Kidney capillary endothelial cell (primary cell): Measurements from ENCODE around the gene ADRA2A.
A peak's percentile ranks its signal among the peaks of the same experiment; 100 is the strongest.

ENCODE experiments used
- DNase-seq: peaks from one replicate; pipeline ENCODE4 v3.0.0-alpha.2; 2018; ENCODE audit warnings: low spot score

Gene ADRA2A

GRCh38 chr10:111083222-111084095 lies 6.6 kb downstream of the ADRA2A start:
- no peak for DNase-seq

GRCh38 chr10:111084366-111085255 lies 7.8 kb downstream of the ADRA2A start:
- no peak for DNase-seq

GRCh38 chr10:111085690-111086353 lies 9.0 kb downstream of the ADRA2A start:
- no peak for DNase-seq

GRCh38 chr10:111086574-111086973 lies 9.7 kb downstream of the ADRA2A start:
- DNase-seq, result no peak

GRCh38 chr10:111087331-111087756 lies 10.5 kb downstream of the ADRA2A start:
- DNase-seq, result no peak

- DNase-seq, result no peak
Measured at GRCh38 chr10:111087968-111088505, 11.2 kb downstream of the ADRA2A start.

- no peak for DNase-seq
Measured at GRCh38 chr10:111089293-111089692, 12.5 kb downstream of the ADRA2A start.

- no peak for DNase-seq
Measured at GRCh38 chr10:111091833-111092232, 15.0 kb downstream of the ADRA2A start.

- peak; percentile 29 for DNase-seq
Measured at GRCh38 chr10:111093741-111094380, 17.0 kb downstream of the ADRA2A start.

- no peak for DNase-seq
Measured at GRCh38 chr10:111098679-111099437, 22.0 kb downstream of the ADRA2A start.

- no peak for DNase-seq
Measured at GRCh38 chr10:111100198-111100597, 23.4 kb downstream of the ADRA2A start.

GRCh38 chr10:111101796-111102195 lies 25.0 kb downstream of the ADRA2A start:
- DNase-seq, result no peak

GRCh38 chr10:111102359-111102837 lies 25.6 kb downstream of the ADRA2A start:
- no peak for DNase-seq

- DNase-seq, result no peak
Measured at GRCh38 chr10:111103196-111103840, 26.5 kb downstream of the ADRA2A start.

- no peak for DNase-seq
Measured at GRCh38 chr10:111104811-111105210, 28.0 kb downstream of the ADRA2A start.

GRCh38 chr10:111106081-111106480 lies 29.3 kb downstream of the ADRA2A start:
- DNase-seq, result no peak

GRCh38 chr10:111107023-111107422 lies 30.2 kb downstream of the ADRA2A start:
- no peak for DNase-seq

- no peak for DNase-seq
Measured at GRCh38 chr10:111107846-111108245, 31.0 kb downstream of the ADRA2A start.

- no peak for DNase-seq
Measured at GRCh38 chr10:111108441-111108840, 31.6 kb downstream of the ADRA2A start.
